ENCODE data around the gene PHLDB3.
"Not testable (repeated sequence)": the region's sequence is repeated elsewhere in the genome, so short reads cannot be mapped to it uniquely, and the experiment has no call there.

The PHLDB3 gene

GRCh38 chr19:43526884-43527859 is 22.6 kb upstream of the PHLDB3 start, which contains the start of gene ETHE1:
Gene ETHE1 (minus strand): TSS chr19:43527201. CDS start chr19:43527177, 24 bp downstream.
- peak; percentile 89 for DNase-seq

DNA sequence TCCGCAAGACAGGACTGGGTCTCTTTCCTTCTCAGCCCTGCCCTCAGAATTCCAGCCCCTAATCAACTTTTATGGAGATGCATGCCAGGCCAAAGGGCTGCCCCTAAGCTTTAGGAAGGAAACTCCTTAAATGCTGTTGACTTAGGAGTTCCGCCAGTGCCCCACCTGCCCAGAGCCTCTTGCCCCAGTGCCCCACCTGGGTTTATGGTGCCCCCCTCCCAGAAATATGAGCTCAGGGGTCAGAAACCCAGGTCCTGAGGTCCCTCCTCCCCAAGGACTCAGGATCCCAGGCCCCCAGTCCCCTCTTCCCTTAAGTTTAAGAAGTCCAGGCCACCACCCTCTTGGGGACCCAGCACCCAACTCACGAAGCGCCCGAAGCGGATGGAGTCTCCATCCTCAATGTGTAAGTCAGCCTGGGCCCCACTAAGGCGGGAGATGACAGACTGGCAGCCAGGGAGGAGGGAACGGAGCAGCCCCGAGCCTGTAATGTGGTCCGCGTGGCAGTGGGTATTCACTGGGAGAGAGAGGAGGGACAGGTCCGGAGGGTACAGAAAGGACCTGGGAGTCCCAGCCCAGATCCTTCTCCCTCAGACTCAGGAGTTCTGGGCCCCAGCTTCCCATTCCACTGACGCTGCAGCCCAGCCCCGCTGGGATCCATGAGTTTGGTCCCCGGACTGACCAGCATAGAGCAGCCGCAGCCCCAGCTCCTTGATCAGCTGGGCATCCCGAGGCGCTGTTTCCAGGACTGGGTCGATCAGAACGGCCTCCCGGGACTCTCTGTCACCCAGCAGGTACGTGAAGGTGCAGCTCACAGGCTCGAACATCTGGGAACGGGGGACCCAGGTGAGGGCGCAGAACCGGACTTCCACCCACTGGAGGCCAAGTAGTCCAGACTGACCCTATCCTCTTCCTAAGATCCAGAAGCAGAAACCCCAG is 21.6 kb upstream of the PHLDB3 start:
- DNase-seq = peak; percentile 50

- DNase-seq = peak; percentile 22
Measured at GRCh38 chr19:43524922-43525835, 20.6 kb upstream of the PHLDB3 start.

DNA sequence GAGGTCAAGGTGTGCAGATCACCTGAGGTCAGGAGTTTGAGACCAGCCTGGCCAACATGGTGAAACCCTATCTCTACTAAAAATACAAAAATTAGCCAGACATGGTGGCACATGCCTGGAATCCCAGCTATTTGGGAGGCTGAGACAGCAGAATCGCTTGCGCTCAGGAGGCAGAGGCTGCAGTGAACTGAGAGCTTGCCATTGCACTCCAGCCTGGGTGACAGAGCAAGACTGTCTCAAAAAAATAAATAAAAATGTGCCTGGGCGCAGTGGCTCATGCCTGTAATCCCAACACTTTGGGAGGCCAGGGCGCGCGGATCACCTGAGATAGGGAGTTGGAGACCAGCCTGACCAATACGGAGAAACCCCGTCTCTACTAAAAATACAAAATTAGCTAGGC is 19.1 kb upstream of the PHLDB3 start:
- DNase-seq = not testable (repeated sequence)

GRCh38 chr19:43522929-43523328 is 18.4 kb upstream of the PHLDB3 start:
- DNase-seq = no peak

- peak; percentile 95 for DNase-seq
Measured at GRCh38 chr19:43519436-43520088, 15.0 kb upstream of the PHLDB3 start.

DNA sequence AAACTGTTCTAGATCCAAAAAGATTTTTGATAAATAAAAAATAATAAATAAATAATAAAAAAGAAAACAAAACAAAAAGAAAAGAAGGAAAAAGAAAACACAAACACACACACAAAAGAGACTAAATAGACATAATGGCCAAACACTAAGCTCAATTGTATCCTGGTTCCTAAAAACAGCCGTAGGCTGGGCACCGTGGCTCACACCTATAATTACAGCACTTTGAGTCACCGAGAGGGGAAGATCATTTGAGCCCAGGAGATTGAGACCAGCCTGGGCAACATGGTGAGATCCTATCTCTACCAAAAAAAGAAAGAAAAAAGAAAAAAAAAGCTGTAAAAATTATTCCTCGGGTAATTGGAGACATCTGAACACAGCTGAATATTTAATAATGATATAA is 13.5 kb upstream of the PHLDB3 start:
- no peak for DNase-seq

GRCh38 chr19:43512399-43512798 is 7.9 kb upstream of the PHLDB3 start:
- not testable (repeated sequence) for DNase-seq

DNA sequence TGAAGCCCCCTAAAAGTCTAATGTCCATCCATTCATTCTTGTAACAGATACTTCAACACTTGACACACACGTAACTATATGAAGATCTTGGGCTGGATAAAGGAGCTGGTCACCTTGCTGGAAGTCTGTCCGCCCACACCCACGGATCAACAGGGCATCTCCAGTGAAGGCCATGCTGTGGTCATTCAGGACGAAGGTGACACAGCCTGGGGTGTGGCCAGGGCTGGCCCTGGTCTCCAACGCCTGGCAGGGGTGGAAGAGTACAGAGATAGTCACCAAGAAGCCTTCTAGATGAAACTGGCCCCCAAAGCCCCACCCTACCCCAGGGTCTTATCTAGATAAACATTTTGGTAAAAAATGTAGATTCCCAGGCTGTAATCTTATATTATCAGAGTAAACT is 6.8 kb upstream of the PHLDB3 start:
- DNase-seq = no peak

DNA sequence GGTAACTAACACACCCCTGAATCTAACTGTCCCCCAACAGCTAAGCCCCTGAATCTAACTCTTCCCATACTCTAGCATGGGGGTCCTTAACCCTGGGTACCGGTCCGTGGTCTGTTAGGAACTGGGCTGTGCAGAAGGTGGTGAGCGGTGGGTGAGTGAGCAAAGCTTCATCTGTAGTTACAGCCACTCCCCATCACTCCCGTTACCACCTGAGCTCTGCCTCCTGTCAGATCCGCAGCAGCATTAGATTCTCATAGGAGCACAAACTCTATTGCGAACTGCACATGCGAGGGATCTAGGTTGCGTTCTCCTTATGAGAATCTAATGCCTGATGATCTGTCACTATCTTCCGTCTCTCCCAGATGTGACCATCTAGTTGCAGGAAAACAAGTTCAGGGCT is 6.2 kb upstream of the PHLDB3 start:
- DNase-seq = no peak

GRCh38 chr19:43507880-43508279 is 3.3 kb upstream of the PHLDB3 start:
- no peak for DNase-seq

DNA sequence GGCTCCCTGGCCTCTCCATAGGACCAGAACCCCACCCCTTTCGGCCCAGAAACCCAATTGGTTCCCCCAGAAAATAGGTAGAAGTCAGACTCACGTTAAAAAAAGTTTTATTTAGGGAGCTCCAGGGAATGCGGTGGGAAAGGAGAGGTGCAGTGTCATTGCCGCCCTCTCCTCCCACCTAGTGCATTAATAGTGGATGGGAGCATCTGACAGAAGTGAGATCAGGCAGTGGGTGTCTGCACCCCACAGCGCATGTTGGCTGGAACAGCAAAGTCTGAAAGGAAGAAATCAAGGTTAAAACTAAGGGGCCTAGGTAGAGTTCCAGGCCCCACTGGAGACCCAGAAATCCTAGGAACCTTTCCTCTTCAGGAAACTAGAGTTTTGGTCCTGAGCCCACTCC is 2.1 kb upstream of the PHLDB3 start:
- no peak for DNase-seq

DNA sequence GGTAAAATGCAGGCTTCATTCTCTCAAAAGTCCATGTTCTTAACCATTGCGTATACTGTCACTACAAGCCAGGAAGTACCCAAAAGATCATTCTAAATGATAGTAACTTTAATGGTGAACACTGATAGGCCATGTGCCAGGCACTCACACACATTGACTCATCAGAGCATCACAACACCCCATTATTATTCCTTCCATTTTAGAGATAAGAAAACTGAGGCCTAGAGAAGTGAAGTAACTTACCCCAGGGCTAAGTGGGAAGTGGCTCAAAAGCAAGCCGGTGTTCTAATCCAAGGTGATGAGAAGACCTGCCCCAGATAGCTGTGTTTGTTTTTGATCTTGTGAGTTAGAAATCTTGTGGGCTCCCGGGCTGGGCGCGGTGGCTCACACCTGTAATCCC is 1.4 kb upstream of the PHLDB3 start:
- DNase-seq = no peak

GRCh38 chr19:43505186-43505456 is 575 bp upstream of the PHLDB3 start:
- no peak for DNase-seq

DNA sequence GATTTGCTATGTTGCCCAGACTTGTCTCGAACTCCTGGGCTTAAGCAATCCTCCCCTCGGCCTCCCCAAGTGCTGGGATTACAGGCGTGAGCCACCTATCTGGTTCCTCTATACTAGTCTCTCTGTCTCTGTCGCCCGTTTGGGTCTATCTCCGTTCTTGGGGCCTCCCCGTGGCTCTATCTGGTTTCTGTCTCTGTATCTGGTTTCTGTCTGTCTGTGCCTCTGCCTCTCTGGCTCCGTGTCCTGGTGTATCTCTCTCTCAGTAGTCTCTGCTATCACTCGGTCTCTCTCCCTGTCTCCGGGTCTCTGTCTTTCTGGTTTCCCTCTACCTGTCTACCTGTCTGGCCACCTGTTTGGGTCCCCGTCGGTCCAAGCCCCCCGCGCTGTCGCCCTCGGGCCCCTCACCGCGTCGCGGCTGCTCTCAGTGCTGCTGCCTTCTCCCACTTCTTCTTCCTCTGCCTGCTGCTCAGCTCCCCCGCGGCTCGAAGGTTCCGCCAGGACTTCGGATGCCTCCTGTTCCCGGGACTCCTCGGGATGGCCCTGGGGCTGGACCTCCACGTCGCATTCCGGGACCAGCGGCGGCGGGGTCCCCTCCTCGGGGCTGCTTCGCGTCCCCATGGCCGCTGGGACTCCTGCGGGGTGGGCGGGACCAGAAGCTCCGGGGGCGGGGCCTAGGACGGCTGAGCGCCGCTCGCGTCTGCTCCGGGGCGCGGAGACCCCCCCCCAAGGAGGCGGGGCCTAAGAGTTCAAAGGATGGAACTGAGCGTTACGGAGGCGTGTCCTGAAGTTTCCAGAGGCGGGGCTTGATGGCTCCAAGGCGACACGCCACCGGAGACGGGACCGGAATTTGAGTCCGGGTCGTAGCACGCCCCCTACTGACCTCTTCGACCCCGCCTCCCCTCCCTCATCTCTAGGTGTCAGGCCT is 783 bp downstream of the PHLDB3 start:
- peak; percentile 98 for DNase-seq

- peak; percentile 8 for DNase-seq
Measured at GRCh38 chr19:43502419-43502976, 2.0 kb downstream of the PHLDB3 start.

GRCh38 chr19:43501661-43502418 is 2.7 kb downstream of the PHLDB3 start:
- peak; percentile 66 for DNase-seq

DNA sequence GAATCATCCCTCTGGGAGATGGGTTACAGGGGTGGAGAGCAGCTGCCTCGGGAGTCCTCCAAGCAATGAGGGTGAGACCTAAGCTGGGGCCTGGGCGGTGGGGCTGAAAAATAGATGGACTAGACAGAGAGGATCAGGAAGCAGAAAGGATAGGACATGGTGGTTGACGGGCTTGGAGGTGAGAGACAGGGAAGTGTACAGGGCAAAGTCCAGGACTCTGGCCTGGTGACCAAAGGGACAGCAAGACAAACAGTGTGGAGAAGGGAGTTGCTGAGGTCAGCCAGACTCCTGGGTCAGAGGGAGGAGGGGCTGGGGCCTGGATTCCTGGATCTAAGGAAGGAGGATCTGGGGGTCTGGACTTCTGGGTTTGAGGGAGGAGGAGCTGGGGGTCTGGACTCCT is 5.5 kb downstream of the PHLDB3 start:
- no peak for DNase-seq

DNA sequence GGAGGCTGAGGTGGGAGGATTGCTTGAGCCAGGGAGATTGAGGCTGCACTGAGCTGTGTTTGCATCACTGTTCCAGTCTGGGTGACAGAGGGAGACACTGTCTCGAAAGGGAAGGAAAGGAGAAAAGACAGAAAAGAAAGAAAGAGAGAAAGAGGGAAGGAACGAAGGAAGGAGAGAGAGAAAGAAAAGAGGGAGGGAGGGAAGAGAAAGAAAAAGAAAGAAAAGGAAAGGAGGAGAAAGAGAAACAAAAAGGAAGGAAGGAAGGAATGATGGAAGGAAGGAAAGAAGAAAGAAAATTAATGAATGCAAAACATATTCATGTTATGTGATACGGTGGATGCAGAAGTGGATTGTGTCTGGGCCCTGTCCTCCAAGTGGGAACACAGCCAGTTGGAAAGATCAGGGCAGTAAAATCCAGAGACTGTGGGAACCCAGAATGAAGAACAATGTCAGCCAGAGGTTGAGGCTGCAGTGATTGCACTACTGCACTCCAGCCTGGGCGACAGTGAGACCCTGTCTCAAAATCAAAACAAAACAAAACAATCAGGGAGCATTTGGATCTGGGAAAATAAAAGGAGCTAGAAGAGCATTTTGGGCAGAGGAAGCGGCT is 6.2 kb downstream of the PHLDB3 start:
- peak; percentile 29 for DNase-seq

Measured in eye (tissue), 1 donor.